H9 (cell line): Measurements from ENCODE around the gene CCDC80. TPM values are rescaled to one million over a fixed set of nuclear protein-coding genes. Genes with fewer than 3 reads are reported as not detected.

ENCODE experiments used
- DNase-seq: peaks from one replicate; pipeline ENCODE4 v3.0.0-alpha.2; 2017
- H2AFZ ChIP-seq: one replicate; pipeline ENCODE4 v1.6.1; 2013; ENCODE audit warnings: mild to moderate bottlenecking, low read length, control low read depth, moderate library complexity
- H2AK5ac ChIP-seq: 2 replicates; pipeline ENCODE4 v1.6.1; 2013; ENCODE audit warnings: low read length, control low read depth, mixed read lengths; ENCODE audit not compliant: insufficient read length
- H2BK120ac ChIP-seq: one replicate; pipeline ENCODE4 v1.6.1; 2013; ENCODE audit warnings: low read depth, mild to moderate bottlenecking, low read length, control low read depth, inconsistent platforms; ENCODE audit not compliant: poor library complexity, severe bottlenecking
- H2BK12ac ChIP-seq: 2 replicates; pipeline ENCODE4 v1.6.1; 2013; ENCODE audit warnings: low read length, control low read depth, mixed read lengths, low read depth; ENCODE audit not compliant: insufficient read length
- H2BK15ac ChIP-seq: 2 replicates; pipeline ENCODE4 v1.6.1; 2013; ENCODE audit warnings: low read depth, low read length, control low read depth
- H2BK20ac ChIP-seq: one replicate; pipeline ENCODE4 v1.6.1; 2013; ENCODE audit warnings: low read depth, mild to moderate bottlenecking, low read length, control low read depth, inconsistent platforms; ENCODE audit not compliant: poor library complexity, severe bottlenecking
- H2BK5ac ChIP-seq: 2 replicates; pipeline ENCODE4 v1.6.1; 2013; ENCODE audit warnings: low read length, control low read depth, mixed read lengths; ENCODE audit not compliant: insufficient read length
- H3K14ac ChIP-seq: 2 replicates; pipeline ENCODE4 v1.6.1; 2013; ENCODE audit warnings: low read length, control low read depth; ENCODE audit not compliant: insufficient read depth
- H3K18ac ChIP-seq: 2 replicates; pipeline ENCODE4 v1.6.1; 2013; ENCODE audit warnings: low read depth, mild to moderate bottlenecking, mixed read lengths, low read length, control low read depth; ENCODE audit not compliant: insufficient read length
- H3K23ac ChIP-seq: 2 replicates; pipeline ENCODE4 v1.6.1; 2013; ENCODE audit warnings: low read length, control low read depth, mixed read lengths, low read depth; ENCODE audit not compliant: insufficient read length
- H3K23me2 ChIP-seq: 2 replicates; pipeline ENCODE4 v1.6.1; 2013; ENCODE audit warnings: low read depth, mild to moderate bottlenecking, mixed read lengths, low read length, control low read depth; ENCODE audit not compliant: insufficient read length, poor library complexity, severe bottlenecking
- H3K27ac ChIP-seq: 2 replicates; pipeline ENCODE4 v1.5.1; 2013; ENCODE audit warnings: low read length, control low read depth, mixed read lengths, low read depth; ENCODE audit not compliant: insufficient read length
- H3K27me3 ChIP-seq: 2 replicates; pipeline ENCODE4 v1.6.1; 2013; ENCODE audit warnings: low read length, control low read depth, inconsistent platforms; ENCODE audit not compliant: insufficient read depth
- H3K4ac ChIP-seq: 2 replicates; pipeline ENCODE4 v1.6.1; 2013; ENCODE audit warnings: low read depth, mild to moderate bottlenecking, control low read depth, inconsistent platforms, low read length, moderate library complexity
- H3K4me1 ChIP-seq: 2 replicates; pipeline ENCODE4 v1.6.1; 2013; ENCODE audit warnings: low read length, control low read depth, inconsistent platforms; ENCODE audit not compliant: insufficient read depth
- H3K4me2 ChIP-seq: 2 replicates; pipeline ENCODE4 v1.6.1; 2013; ENCODE audit warnings: low read length, control low read depth, mixed read lengths; ENCODE audit not compliant: insufficient read length, insufficient read depth
- H3K56ac ChIP-seq: 2 replicates; pipeline ENCODE4 v1.6.1; 2013; ENCODE audit warnings: low read depth, mild to moderate bottlenecking, mixed read lengths, low read length, control low read depth; ENCODE audit not compliant: insufficient read length
- H3K79me1 ChIP-seq: 2 replicates; pipeline ENCODE4 v1.6.1; 2013; ENCODE audit warnings: low read depth, mild to moderate bottlenecking, moderate library complexity, low read length, control low read depth, inconsistent platforms; ENCODE audit not compliant: insufficient read depth, poor library complexity, severe bottlenecking
- H3K79me2 ChIP-seq: 2 replicates; pipeline ENCODE4 v1.6.1; 2013; ENCODE audit warnings: low read length, control low read depth, inconsistent platforms; ENCODE audit not compliant: insufficient read depth
- H3K9ac ChIP-seq: 2 replicates; pipeline ENCODE4 v1.6.1; 2013; ENCODE audit warnings: low read length, control low read depth, mixed read lengths; ENCODE audit not compliant: insufficient read length; ENCODE audit errors: extremely low read depth
- H3K9me3 ChIP-seq: one replicate; pipeline ENCODE4 v1.6.1; 2013; ENCODE audit warnings: low read depth, low read length, inconsistent platforms; ENCODE audit not compliant: control insufficient read depth
- H3T11ph ChIP-seq: one replicate; pipeline ENCODE4 v1.6.1; 2013; ENCODE audit warnings: mild to moderate bottlenecking, low read length, control low read depth, inconsistent platforms
- H4K20me1 ChIP-seq: one replicate; pipeline ENCODE4 v1.6.1; 2013; ENCODE audit not compliant: control insufficient read depth, insufficient read length, insufficient read depth
- H4K5ac ChIP-seq: 2 replicates; pipeline ENCODE4 v1.6.1; 2013; ENCODE audit warnings: low read depth, mild to moderate bottlenecking, mixed read lengths, low read length, control low read depth; ENCODE audit not compliant: insufficient read length
- H4K8ac ChIP-seq: replicated peaks from 2 replicates; pipeline ENCODE4 v1.6.1; 2013; ENCODE audit warnings: low read length, control low read depth, mixed read lengths, low read depth; ENCODE audit not compliant: insufficient read length
- H4K91ac ChIP-seq: 2 replicates; pipeline ENCODE4 v1.6.1; 2013; ENCODE audit warnings: low read depth, mild to moderate bottlenecking, moderate library complexity, mixed read lengths, low read length, control low read depth; ENCODE audit not compliant: insufficient read length
- H3K27ac Mint-ChIP-seq, 3 experiments: 2 replicates in 2 of 3; 3 replicates in 1 of 3; pipeline ENCODE4 v1.8.0; 2020 to 2021; ENCODE audit warnings: mixed read lengths in 3 of 3, mild to moderate bottlenecking in 1 of 3, moderate library complexity in 1 of 3
- H3K27me3 Mint-ChIP-seq: 2 replicates; pipeline ENCODE4 v1.8.0; 2021; ENCODE audit warnings: low read depth, mild to moderate bottlenecking, moderate library complexity, mixed read lengths
- H3K36me3 Mint-ChIP-seq, 3 experiments: 2 replicates in 2 of 3; 3 replicates in 1 of 3; pipeline ENCODE4 v1.8.0; 2020 to 2021; ENCODE audit warnings: low read depth in 3 of 3, mixed read lengths in 3 of 3; ENCODE audit not compliant: insufficient read depth in 1 of 3
- H3K4me1 Mint-ChIP-seq, 2 experiments: 2 replicates each; pipeline ENCODE4 v1.8.0; 2020; ENCODE audit warnings: mixed read lengths in 2 of 2
- H3K4me3 Mint-ChIP-seq, 2 experiments: 2 replicates in 1 of 2; 3 replicates in 1 of 2; pipeline ENCODE4 v1.8.0; 2020 to 2021; ENCODE audit warnings: mild to moderate bottlenecking in 2 of 2, mixed read lengths in 2 of 2, moderate library complexity in 1 of 2
- H3K9me3 Mint-ChIP-seq, 2 experiments: 2 replicates in 1 of 2; 3 replicates in 1 of 2; pipeline ENCODE4 v1.8.0; 2020; ENCODE audit warnings: mild to moderate bottlenecking in 2 of 2, mixed read lengths in 2 of 2, moderate library complexity in 1 of 2
- CTCF ChIP-seq: fragments of 200-600 bp; sonication (generic); conservative IDR thresholded peaks from 3 replicates; pipeline ENCODE4 v1.8.0; 2021; ENCODE audit warnings: antibody characterized with exemption, mild to moderate bottlenecking
- WGBS: extraction: QIAGEN DNeasy Blood & Tissue Kit; methylation state at CpG from one replicate; pipeline ENCODE4 v1.1.7; 2013; ENCODE audit warnings: missing lambda C conversion rate, low lambda C conversion rate, mixed read lengths; ENCODE audit not compliant: insufficient read length; ENCODE audit errors: extremely low coverage; 5-methylcytosine and 5-hydroxymethylcytosine counted together
- total RNA-seq: library from RNA; stranded (reverse); gene quantifications from 2 replicates; pipeline ENCODE4 v1.2.1, GENCODE V29; 2021

The CCDC80 gene
- total RNA-seq, 1 experiment from 2014 or later: 5.4 TPM

GRCh38 chr3:112615989-112616731 is 24.8 kb downstream of the CCDC80 start:
- no peaks in the 10 kb centered on the region for H3K79me1 ChIP-seq
- H2BK15ac ChIP-seq: no peak overlapping the region
- H3K56ac ChIP-seq: no peak overlapping the region
- H4K91ac ChIP-seq: no peak overlapping the region
- no peak overlapping the region for H2BK5ac ChIP-seq
- H3K14ac ChIP-seq: no peak overlapping the region; the same call in 1 of the 2 replicates
- no peaks in the 10 kb centered on the region for H3K23me2 ChIP-seq
- peak overlapping the region in 1 of 2 experiments; percentile 35; a peak in 3 of 5 replicates for H3K4me3 Mint-ChIP-seq
- H3K9me3 ChIP-seq: no peaks in the 10 kb centered on the region
- peak overlapping the region; percentile 75 for H3K18ac ChIP-seq
- no peaks in the 10 kb centered on the region for H3K27me3 ChIP-seq
- no peaks in the 10 kb centered on the region for H3K27me3 Mint-ChIP-seq
- H3K27ac ChIP-seq: no peak overlapping the region
- H3K79me2 ChIP-seq: no peaks in the 10 kb centered on the region
- DNase-seq: no peak
- no peak overlapping the region for H3K23ac ChIP-seq
- no peak overlapping the region for H3K4me2 ChIP-seq
- no peak overlapping the region for H3T11ph ChIP-seq
- H2BK120ac ChIP-seq: no peak overlapping the region
- H2BK20ac ChIP-seq: no peak overlapping the region
- peaks cover 20 to 31% of the 10 kb centered on the region in 2 experiments for H3K4me1 Mint-ChIP-seq
- H2BK12ac ChIP-seq: no peak overlapping the region
- no peak overlapping the region for H4K8ac ChIP-seq
- no peaks in the 10 kb centered on the region for H4K20me1 ChIP-seq
- no peak for TF ChIP-seq CTCF
- peak overlapping the region; percentile 81 to 87 (median 85); a peak in 6 of 7 replicates for H3K27ac Mint-ChIP-seq
- no peaks in the 10 kb centered on the region; a peak in 1 of 7 replicates for H3K36me3 Mint-ChIP-seq
- H3K9me3 Mint-ChIP-seq: no peaks in the 10 kb centered on the region; a peak in 1 of 5 replicates
- peaks cover 5% of the 10 kb centered on the region; the same call in 1 of the 2 replicates for H3K4me1 ChIP-seq
- peak overlapping the region; percentile 48 for H2AFZ ChIP-seq
- no CpG with 5 or more reads among the region's 7 CpGs for WGBS
- H4K5ac ChIP-seq: no peak overlapping the region
- H3K9ac ChIP-seq: no peak overlapping the region
- no peak overlapping the region for H3K4ac ChIP-seq
- no peak overlapping the region for H2AK5ac ChIP-seq
